Sigmoid colon (tissue), 7 donors: Measurements from ENCODE around the gene MFF. TPM values are rescaled to one million over a fixed set of nuclear protein-coding genes. Genes with fewer than 3 reads are reported as not detected.

ENCODE experiments used
- DNase-seq: peaks from one replicate; pipeline ENCODE4 v3.0.0-alpha.2; 2019
- H3K27ac ChIP-seq, 4 donors: fragments of 200-600 bp; sonication (generic); one replicate each; pipeline ENCODE4 v1.5.1; 2016 to 2019; ENCODE audit warnings: mild to moderate bottlenecking in 1 of 4
- H3K27me3 ChIP-seq, 3 donors: fragments of 200-600 bp; sonication (generic); one replicate each; pipeline ENCODE4 v1.5.1; 2019; ENCODE audit warnings: mild to moderate bottlenecking in 1 of 3
- H3K36me3 ChIP-seq, 4 donors: fragments of 200-600 bp; sonication (generic); one replicate each; pipeline ENCODE4 v1.5.1; 2016 to 2019
- H3K4me1 ChIP-seq, 4 donors: fragments of 200-600 bp; sonication (generic); one replicate each; pipeline ENCODE4 v1.5.1; 2017 to 2019
- H3K4me3 ChIP-seq, 4 donors: fragments of 200-600 bp; sonication (generic); one replicate each; pipeline ENCODE4 v1.5.1; 2017 to 2019; ENCODE audit warnings: mild to moderate bottlenecking in 2 of 4, moderate library complexity in 1 of 4
- H3K9me3 ChIP-seq, 4 donors: fragments of 200-600 bp in 3 of 4; sonication (generic) in 3 of 4; one replicate each; pipeline versions ENCODE4 v1.5.1 to v1.6.1; 2013 to 2019
- CTCF ChIP-seq, 4 experiments: fragments of 450-650 bp in 3 of 4; fragments of 200-600 bp in 1 of 4; IDR thresholded peaks; one replicate each; pipeline ENCODE4 v1.5.1; 2016 to 2019; ENCODE audit warnings: antibody characterized with exemption in 4 of 4, mild to moderate bottlenecking in 3 of 4, moderate library complexity in 2 of 4
- EP300 ChIP-seq, 4 donors: sonication (generic); formaldehyde crosslinking; IDR thresholded peaks; one replicate each; pipeline ENCODE4 v1.6.1; 2017; ENCODE audit warnings: antibody characterized with exemption in 4 of 4
- POLR2A ChIP-seq, 2 donors: fragments of 450-650 bp; IDR thresholded peaks; one replicate each; pipeline ENCODE4 v1.6.1; 2016; ENCODE audit warnings: antibody characterized with exemption in 2 of 2, mild to moderate bottlenecking in 2 of 2, moderate library complexity in 2 of 2
- POLR2AphosphoS5 ChIP-seq, 4 donors: sonication (generic); formaldehyde crosslinking; IDR thresholded peaks; one replicate each; pipeline ENCODE4 v1.6.1; 2017; ENCODE audit warnings: antibody characterized with exemption in 4 of 4
- WGBS, 2 donors: extraction: QIAGEN DNeasy Blood & Tissue Kit; methylation state at CpG; one replicate each; pipeline ENCODE4 v1.1.7; 2013; 5-methylcytosine and 5-hydroxymethylcytosine counted together
- intact Hi-C: fragments of 100-400 bp; cut with DNase I; formaldehyde crosslinking; loops from one replicate; pipeline ENCODE4 v1.15.1; 2023
- polyA plus RNA-seq, 3 donors: library from polyadenylated mRNA; stranded (reverse); fragments of 200-250 nt; gene quantifications; one replicate each; pipeline ENCODE4 v1.2.3, GENCODE V29; 2013
- total RNA-seq, 4 donors: library from RNA; depleted of rRNA; stranded (reverse); fragments of >200 nt; gene quantifications; one replicate each; pipeline ENCODE4 v1.1.0, GENCODE V29; 2016
- donor health status: healthy with polysubstance abuse.
- donor health status: Bipolar disorder and iron deficiency.
- donor health status: healthy.

Gene MFF
- total and polyA plus RNA-seq, 7 donors = 72.1 to 138 (median 109) TPM

- peaks cover 0 to 70% (median 4%) of the 10 kb centered on the region in 4 donors for H3K36me3 ChIP-seq
- intact Hi-C loops = no loop called here
These were observed 14.1 kb downstream of the MFF start for GRCh38 chr2:227339098-227339599.

GRCh38 chr2:227340106-227340505, 15.1 kb downstream of the MFF start:
- Histone ChIP-seq H3K9me3 (no peaks in the 10 kb centered on the region), H3K36me3 (peaks cover 0 to 61% (median 4%) of the 10 kb centered on the region in 4 donors), H3K4me3 (no peak overlapping the region), H3K4me1 (no peaks in the 10 kb centered on the region), H3K27ac (no peak overlapping the region), H3K27me3 (no peaks in the 10 kb centered on the region)
- intact Hi-C loops = no loop called here
- TF ChIP-seq EP300 (IDR thresholded peaks at IDR 0.05) (no peak), POLR2AphosphoS5 (IDR thresholded peaks at IDR 0.05) (no peak), POLR2A (IDR thresholded peaks at IDR 0.05) (no peak), CTCF (IDR thresholded peaks at IDR 0.05) (no peak)
- no peak for DNase-seq
- 74 to 78% methylated on average over 6 of the region's 6 CpGs for WGBS, 2 donors

More at GRCh38 chr2:227339098-227339599, 14.1 kb downstream of the MFF start:
- Histone ChIP-seq H3K4me3 (no peak overlapping the region), H3K9me3 (no peaks in the 10 kb centered on the region), H3K4me1 (no peaks in the 10 kb centered on the region), H3K27ac (no peak overlapping the region), H3K27me3 (no peaks in the 10 kb centered on the region)
- no peak for TF ChIP-seq CTCF (IDR thresholded peaks at IDR 0.05)
- no peak for TF ChIP-seq POLR2A (IDR thresholded peaks at IDR 0.05)
- TF ChIP-seq EP300 (IDR thresholded peaks at IDR 0.05) = no peak
- DNase-seq = no peak
- 74 to 78% methylated on average over 2 of the region's 2 CpGs for WGBS, 2 donors

GRCh38 chr2:227341553-227341952, 16.5 kb downstream of the MFF start:
- Histone ChIP-seq H3K4me1 (no peaks in the 10 kb centered on the region), H3K27me3 (no peaks in the 10 kb centered on the region), H3K27ac (no peak overlapping the region), H3K36me3 (peaks cover 0 to 47% (median 1%) of the 10 kb centered on the region in 4 donors), H3K9me3 (no peaks in the 10 kb centered on the region), H3K4me3 (no peak overlapping the region)
- intact Hi-C loops = no loop called here
- 82 to 90% methylated on average over 2 of the region's 2 CpGs for WGBS, 2 donors
- no peak for DNase-seq
- TF ChIP-seq POLR2A (IDR thresholded peaks at IDR 0.05) = no peak

GRCh38 chr2:227344231-227344630, 19.2 kb downstream of the MFF start:
- WGBS, 2 donors = 79 to 81% methylated on average over 2 of the region's 2 CpGs
- Histone ChIP-seq H3K27me3 (no peaks in the 10 kb centered on the region), H3K27ac (no peak overlapping the region), H3K9me3 (no peaks in the 10 kb centered on the region), H3K4me3 (no peak overlapping the region), H3K36me3 (peaks cover 0 to 68% (median 1%) of the 10 kb centered on the region in 4 donors), H3K4me1 (no peaks in the 10 kb centered on the region)
- DNase-seq = no peak
- intact Hi-C loops = no loop called here
- TF ChIP-seq CTCF (IDR thresholded peaks at IDR 0.05) = no peak
- no peak for TF ChIP-seq POLR2AphosphoS5 (IDR thresholded peaks at IDR 0.05)
- TF ChIP-seq EP300 (IDR thresholded peaks at IDR 0.05) = no peak
- TF ChIP-seq POLR2A (IDR thresholded peaks at IDR 0.05) = no peak

- H3K27me3 ChIP-seq = no peaks in the 10 kb centered on the region
- TF ChIP-seq POLR2AphosphoS5 (IDR thresholded peaks at IDR 0.05) (no peak), CTCF (IDR thresholded peaks at IDR 0.05) (no peak), EP300 (IDR thresholded peaks at IDR 0.05) (no peak), POLR2A (IDR thresholded peaks at IDR 0.05) (no peak)
- no peaks in the 10 kb centered on the region for H3K4me1 ChIP-seq
- intact Hi-C loops = no loop called here
- H3K4me3 ChIP-seq = no peak overlapping the region
- no peak overlapping the region for H3K27ac ChIP-seq
- peaks cover 0 to 48% (median 1%) of the 10 kb centered on the region in 4 donors for H3K36me3 ChIP-seq
- WGBS, 2 donors = 76 to 83% methylated on average over 7 of the region's 7 CpGs
- no peaks in the 10 kb centered on the region for H3K9me3 ChIP-seq
- DNase-seq = no peak
These were observed 22.1 kb downstream of the MFF start for GRCh38 chr2:227347117-227347516.
